H7 (cell line): ENCODE data around the gene LSR. TPM values are rescaled to one million over a fixed set of nuclear protein-coding genes. Genes with fewer than 3 reads are reported as not detected.
"Not testable (repeated sequence)": the region's sequence is repeated elsewhere in the genome, so short reads cannot be mapped to it uniquely, and the experiment has no call there.

Experiments used
- DNase-seq: peaks from one replicate; pipeline ENCODE4 v3.0.0; 2012
- H3K27me3 ChIP-seq: 2 replicates; pipeline ENCODE4 v1.6.0; 2011; ENCODE audit warnings: mild to moderate bottlenecking, low read length; ENCODE audit not compliant: control insufficient read depth, insufficient read depth
- H3K36me3 ChIP-seq: replicated peaks from 2 replicates; pipeline ENCODE4 v1.5.1; 2011; ENCODE audit warnings: low read length; ENCODE audit not compliant: control insufficient read depth, insufficient read depth
- H3K4me3 ChIP-seq: 2 replicates; pipeline ENCODE4 v1.5.1; 2011; ENCODE audit warnings: low read depth, mild to moderate bottlenecking, control low read depth, low read length, moderate library complexity; ENCODE audit not compliant: insufficient read depth
- total RNA-seq: library from RNA; depleted of rRNA; stranded (reverse); fragments of >200 nt; shearing (Covaris generic); gene quantifications from 2 replicates; pipeline ENCODE4 v1.2.3, GENCODE V29; 2014

LSR gene
- total RNA-seq, 1 experiment from 2014 or later: 128 TPM

- no peak for DNase-seq
- no peaks in the 10 kb centered on the region for H3K36me3 ChIP-seq
- no peaks in the 10 kb centered on the region for H3K27me3 ChIP-seq
- H3K4me3 ChIP-seq: no peak overlapping the region
Measured at GRCh38 chr19:35213663-35214632, 34.9 kb upstream of the LSR start.

GRCh38 chr19:35214766-35215422 is 33.9 kb upstream of the LSR start:
- Histone ChIP-seq H3K4me3 (no peak overlapping the region), H3K36me3 (no peaks in the 10 kb centered on the region), H3K27me3 (no peaks in the 10 kb centered on the region)
- no peak for DNase-seq

- DNase-seq: no peak
- Histone ChIP-seq H3K36me3 (no peaks in the 10 kb centered on the region), H3K27me3 (no peaks in the 10 kb centered on the region), H3K4me3 (no peak overlapping the region)
Measured at GRCh38 chr19:35216016-35216832, 32.6 kb upstream of the LSR start.

GRCh38 chr19:35216833-35217648 is 31.8 kb upstream of the LSR start:
- no peak overlapping the region for H3K4me3 ChIP-seq
- no peaks in the 10 kb centered on the region for H3K27me3 ChIP-seq
- peak; percentile 62 for DNase-seq
- H3K36me3 ChIP-seq: no peaks in the 10 kb centered on the region

- Histone ChIP-seq H3K36me3 (no peaks in the 10 kb centered on the region), H3K27me3 (no peaks in the 10 kb centered on the region), H3K4me3 (no peak overlapping the region)
- DNase-seq: no peak
Measured at GRCh38 chr19:35217649-35217990, 31.2 kb upstream of the LSR start.

GRCh38 chr19:35219008-35219407 is 29.8 kb upstream of the LSR start:
- Histone ChIP-seq H3K4me3 (no peak overlapping the region), H3K27me3 (no peaks in the 10 kb centered on the region), H3K36me3 (no peaks in the 10 kb centered on the region)
- no peak for DNase-seq

GRCh38 chr19:35220315-35220921 is 28.4 kb upstream of the LSR start:
- H3K36me3 ChIP-seq: no peaks in the 10 kb centered on the region
- no peak overlapping the region for H3K4me3 ChIP-seq
- no peaks in the 10 kb centered on the region for H3K27me3 ChIP-seq
- DNase-seq: peak; percentile 35

- H3K27me3 ChIP-seq, DNase-seq, H3K4me3 ChIP-seq, H3K36me3 ChIP-seq: not testable (repeated sequence)
Measured at GRCh38 chr19:35220973-35221590, 27.7 kb upstream of the LSR start.

- Histone ChIP-seq H3K36me3 (no peaks in the 10 kb centered on the region), H3K4me3 (no peak overlapping the region), H3K27me3 (no peaks in the 10 kb centered on the region)
- no peak for DNase-seq
Measured at GRCh38 chr19:35222373-35223015, 26.3 kb upstream of the LSR start.

- no peaks in the 10 kb centered on the region for H3K27me3 ChIP-seq
- H3K36me3 ChIP-seq: no peaks in the 10 kb centered on the region
- H3K4me3 ChIP-seq: no peak overlapping the region
- DNase-seq: no peak
Measured at GRCh38 chr19:35223084-35223790, 25.6 kb upstream of the LSR start.

- Histone ChIP-seq H3K4me3 (no peak overlapping the region), H3K36me3 (no peaks in the 10 kb centered on the region), H3K27me3 (no peaks in the 10 kb centered on the region)
- DNase-seq: no peak
Measured at GRCh38 chr19:35223862-35224505, 24.8 kb upstream of the LSR start.
